ENCODE data around the gene ST8SIA4.

The ST8SIA4 gene

DNA sequence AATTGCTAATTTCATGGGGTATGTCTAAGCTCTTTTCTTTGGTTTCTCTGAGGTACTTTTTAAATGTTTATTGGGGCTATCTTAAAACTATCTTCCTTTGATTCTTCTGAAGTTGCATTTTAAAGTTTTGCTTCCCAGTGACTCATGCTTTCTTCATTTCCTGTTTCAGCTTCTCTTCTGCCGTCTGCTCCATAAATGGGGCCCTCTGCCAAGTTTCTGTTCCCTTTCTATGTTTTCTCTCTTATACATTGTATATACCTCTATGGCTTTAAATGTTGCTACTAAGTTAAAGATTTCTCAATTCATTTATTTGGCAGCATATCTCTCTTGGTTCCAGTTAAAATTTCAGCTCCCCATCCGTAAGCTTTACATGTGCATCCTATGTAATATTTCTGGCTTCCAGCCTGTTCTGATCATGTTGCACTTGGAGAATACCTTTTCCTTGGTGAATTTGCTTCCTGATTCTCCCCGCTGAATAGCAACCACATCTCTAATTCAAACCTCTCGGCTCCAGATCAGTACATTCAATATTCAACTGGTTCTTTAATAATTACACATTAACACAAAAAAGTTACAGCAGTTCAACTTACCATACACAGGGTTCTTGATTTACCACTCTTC lies 125.3 kb downstream of the ST8SIA4 start:
- peak; percentile 81 for DNase-seq

DNA sequence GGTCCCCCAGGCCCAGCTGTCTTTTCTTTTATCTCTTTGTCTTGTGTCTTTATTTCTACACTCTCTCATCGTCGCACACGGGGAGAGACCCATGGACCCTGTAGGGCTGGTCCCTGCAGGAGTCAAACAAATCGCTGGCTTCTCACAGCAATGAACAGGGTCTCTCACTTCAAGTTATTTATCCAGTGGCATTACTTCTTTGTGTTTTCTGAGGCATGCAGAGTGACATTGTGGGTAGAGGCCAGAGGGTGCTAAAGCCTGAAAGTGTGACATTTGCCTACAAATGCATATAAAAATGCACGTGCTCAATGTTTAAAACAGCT lies 127.6 kb downstream of the ST8SIA4 start:
- DNase-seq, result no peak

DNA sequence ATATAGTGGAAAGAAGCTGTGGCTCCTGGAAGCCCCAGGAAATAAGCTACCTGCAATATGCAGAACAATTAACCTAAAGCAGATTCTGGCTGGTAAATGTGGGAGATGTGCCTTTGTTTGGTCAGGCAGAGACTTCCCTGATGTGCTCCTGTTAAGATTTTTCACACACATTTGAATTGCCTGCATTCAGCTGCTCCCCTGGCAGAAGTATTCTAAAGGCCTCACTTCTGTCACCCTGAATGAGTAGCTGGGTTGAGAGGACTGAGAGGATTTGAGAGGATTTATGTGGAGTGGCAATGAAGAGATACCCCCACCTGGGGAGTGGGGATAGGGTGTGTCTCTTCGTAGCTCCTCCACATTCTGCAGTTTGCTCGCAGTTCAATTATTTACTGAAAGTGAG lies 130.5 kb downstream of the ST8SIA4 start:
- DNase-seq, result no peak

DNA sequence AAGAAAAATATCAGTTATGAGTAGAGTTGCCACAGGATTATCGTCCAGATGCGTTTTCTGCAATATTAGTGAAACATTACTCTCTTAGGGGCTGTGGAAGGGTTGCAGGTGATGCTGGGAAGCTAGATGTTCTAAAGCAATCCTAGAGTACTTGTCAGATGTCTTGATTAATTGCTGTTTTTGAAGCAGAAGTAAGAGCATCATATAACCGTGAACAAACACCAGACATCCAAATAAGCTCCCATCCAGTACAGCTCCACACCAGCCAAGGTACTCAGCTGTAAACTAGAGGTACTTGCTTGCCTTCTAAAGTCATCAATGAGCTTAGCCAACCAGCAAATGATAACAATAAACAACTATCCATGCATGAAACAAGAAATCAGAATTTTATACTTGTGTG lies 131.1 kb downstream of the ST8SIA4 start:
- DNase-seq, result no peak

DNA sequence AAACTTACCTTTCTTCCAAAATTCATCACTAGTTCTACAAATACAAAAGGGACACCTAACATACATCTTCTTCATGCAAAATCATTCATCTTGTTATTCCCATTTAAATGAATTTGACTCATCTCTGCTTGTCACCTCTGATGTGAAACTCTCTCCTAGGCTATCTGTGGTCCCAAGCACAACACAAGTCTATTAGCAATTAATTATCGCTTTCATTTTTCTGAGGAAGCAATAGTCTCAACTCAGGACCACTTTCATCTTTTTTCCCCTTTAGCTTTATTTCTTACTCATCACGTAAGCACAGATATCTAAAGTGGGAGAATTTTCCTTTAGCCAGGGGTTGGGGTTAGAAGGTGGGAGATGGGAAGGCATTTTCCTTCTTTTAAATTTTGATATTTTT lies 131.9 kb downstream of the ST8SIA4 start:
- no peak for DNase-seq

DNA sequence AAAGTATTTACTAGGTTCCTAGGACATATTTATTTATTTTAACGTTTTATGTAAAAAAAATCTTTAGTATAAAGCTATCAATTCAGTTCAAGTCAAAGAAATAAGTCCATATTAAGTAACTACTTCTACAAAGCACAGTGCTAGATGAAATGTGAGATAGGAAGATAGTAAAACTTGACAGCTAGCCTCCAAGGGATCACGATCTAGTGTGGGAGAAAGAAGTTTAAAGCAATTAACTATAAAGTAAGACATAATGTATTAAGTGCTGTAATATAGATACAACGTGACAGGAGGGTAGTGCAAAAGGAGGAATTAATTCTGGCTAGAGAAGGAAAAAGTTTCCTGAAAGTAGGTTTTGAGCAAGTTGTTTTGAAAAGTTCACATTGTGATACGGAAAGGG lies 134.9 kb downstream of the ST8SIA4 start:
- no peak for DNase-seq

GRCh38 chr5:100762995-100763394 lies 140.1 kb downstream of the ST8SIA4 start:
- no peak for DNase-seq

DNA sequence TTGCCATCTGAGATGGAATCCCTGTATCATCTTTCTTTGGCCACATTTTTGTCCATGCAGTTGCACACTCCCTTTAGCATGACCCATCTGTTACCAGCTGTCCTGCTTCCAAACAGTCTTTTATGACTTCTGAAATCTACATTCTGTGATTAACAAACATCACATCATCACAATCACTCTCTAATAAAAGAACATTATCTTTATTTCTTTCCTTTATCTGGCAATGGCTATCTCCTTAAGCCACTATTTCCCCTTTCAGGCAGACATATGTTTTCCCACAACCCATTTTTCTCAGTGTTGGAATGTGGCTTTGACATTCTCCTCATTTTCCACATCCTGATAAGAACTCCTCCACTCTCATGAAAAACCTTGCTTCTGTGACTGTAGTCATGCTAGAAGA lies 141.0 kb downstream of the ST8SIA4 start:
- no peak for DNase-seq

- DNase-seq, result no peak
Observed at GRCh38 chr5:100761192-100761591, 141.9 kb downstream of the ST8SIA4 start.

DNA sequence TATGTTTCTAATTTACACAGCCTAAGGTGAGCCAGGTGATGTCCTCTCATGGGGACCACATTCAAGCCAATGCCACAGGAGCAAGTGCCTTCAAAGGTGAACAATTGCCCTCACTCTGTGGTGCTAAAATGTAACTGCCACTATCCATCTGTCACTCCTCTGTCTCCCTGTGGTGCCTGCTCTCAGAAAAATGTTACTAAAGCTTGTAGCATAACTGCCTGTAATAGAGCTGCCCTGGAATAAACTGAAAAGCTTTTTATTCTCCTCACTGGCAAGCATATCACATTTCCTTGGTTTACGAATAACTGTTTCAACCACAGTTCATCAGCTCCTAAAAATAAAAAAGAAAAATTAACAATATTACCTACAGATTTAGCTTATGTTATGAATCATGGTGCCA lies 142.4 kb downstream of the ST8SIA4 start:
- DNase-seq, result no peak

GRCh38 chr5:100758780-100759179 lies 144.3 kb downstream of the ST8SIA4 start:
- DNase-seq, result no peak

GRCh38 chr5:100758306-100758705 lies 144.8 kb downstream of the ST8SIA4 start:
- DNase-seq, result no peak

DNA sequence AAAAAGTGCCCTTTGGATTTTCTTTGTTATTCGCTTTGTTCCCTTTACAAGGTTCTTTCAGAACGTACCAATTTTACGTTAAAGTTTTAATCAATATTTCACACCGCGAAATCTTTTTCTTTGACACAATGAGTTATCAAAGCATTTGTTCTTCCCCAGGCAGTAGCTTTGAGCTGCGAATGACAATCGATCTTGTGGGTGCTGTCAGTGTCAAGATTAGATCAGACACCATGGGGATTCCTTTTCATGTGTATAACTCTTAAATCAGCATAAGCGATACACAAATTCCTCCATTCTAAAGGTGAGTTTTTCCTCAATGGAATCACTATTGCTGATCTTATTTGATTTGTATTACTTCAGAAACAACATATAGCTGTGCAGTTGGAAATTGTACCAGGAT lies 145.5 kb downstream of the ST8SIA4 start:
- DNase-seq, result no peak

Data from EL (cell line).